ENCODE data around the gene OTOG. TPM values are rescaled to one million over a fixed set of nuclear protein-coding genes. Genes with fewer than 3 reads are reported as not detected.

Gene OTOG
- total and polyA plus RNA-seq, 2 donors (not counting 1 experiment from before 2014, with no cell fraction given): not detected

- Histone ChIP-seq H3K36me3 (replicated peaks in 1 of 2; ENCODE audit: control extremely low read depth in 1 of 2, control insufficient read depth in 1 of 2, extremely low read depth in 1 of 2, insufficient read depth in 2 of 2, low read length in 1 of 2) (no peaks in the 10 kb centered on the region), H3K9me3 (ENCODE audit: control extremely low read depth in 1 of 3, control insufficient read depth in 2 of 3, insufficient read depth in 1 of 3, low read length in 2 of 3) (peaks cover 0 to 3% (median 0%) of the 10 kb centered on the region in 3 donors), H4K20me1 (ENCODE audit: control insufficient read depth, insufficient read depth, low read length, poor library complexity, severe bottlenecking) (no peaks in the 10 kb centered on the region), H3K4me2 (replicated peaks; ENCODE audit: low read depth, low read length, poor library complexity, severe bottlenecking) (no peak overlapping the region), H2AFZ (ENCODE audit: insufficient read depth, low read depth, low read length, poor library complexity, severe bottlenecking) (no peak overlapping the region), H3K27ac (ENCODE audit: low read length in 2 of 2) (no peak overlapping the region), H3K4me1 (ENCODE audit: control insufficient read depth in 2 of 2, insufficient read depth in 2 of 2, low read length in 2 of 2) (no peaks in the 10 kb centered on the region), H3K9ac (ENCODE audit: low read length) (no peak overlapping the region), H3K4me3 (ENCODE audit: control extremely low read depth in 1 of 5, extremely low read depth in 1 of 5, insufficient read depth in 1 of 5, low read depth in 2 of 5, low read length in 4 of 5) (no peak overlapping the region), H3K79me2 (ENCODE audit: control insufficient read depth, insufficient read depth, low read length) (no peaks in the 10 kb centered on the region), H3K27me3 (replicated peaks in 1 of 4; ENCODE audit: control extremely low read depth in 1 of 4, control insufficient read depth in 3 of 4, insufficient read depth in 4 of 4, low read length in 3 of 4) (peaks cover 0 to 3% (median 0%) of the 10 kb centered on the region in 4 experiments)
- no peak overlapping the region for H3K4me3 Mint-ChIP-seq
- DNase-seq: no peak
- POLR2A ChIA-PET: no interaction called here
- no peak for ATAC-seq (ENCODE audit: low read depth)
- no peaks in the 10 kb centered on the region for H3K9me3 Mint-ChIP-seq (ENCODE audit: insufficient read depth)
- CTCF ChIA-PET: no interaction called here
- TF ChIP-seq EZH2 (IDR thresholded peaks at IDR 0.05; ENCODE audit: borderline replicate concordance, insufficient read depth, low read depth, low read length, poor library complexity, severe bottlenecking) (no peak), CTCF (IDR thresholded peaks at IDR 0.05) (no peak)
- intact Hi-C loops (cut with micrococcal nuclease): no loop called here
- H3K4me1 Mint-ChIP-seq: no peaks in the 10 kb centered on the region
- H3K27ac Mint-ChIP-seq: no peak overlapping the region
- WGBS (ENCODE audit: insufficient coverage): 70% methylated on average over 7 of the region's 8 CpGs
- peaks cover 23% of the 10 kb centered on the region for H3K27me3 Mint-ChIP-seq
Measured at GRCh38 chr11:17686231-17686980, 139.3 kb downstream of the OTOG start.

GRCh38 chr11:17687946-17688670 is 141.0 kb downstream of the OTOG start:
- no peak for TF ChIP-seq CTCF (IDR thresholded peaks at IDR 0.05)
- TF ChIP-seq EZH2 (IDR thresholded peaks at IDR 0.05; ENCODE audit: borderline replicate concordance, insufficient read depth, low read depth, low read length, poor library complexity, severe bottlenecking): no peak
- Histone ChIP-seq H3K9ac (ENCODE audit: low read length) (no peak overlapping the region), H4K20me1 (ENCODE audit: control insufficient read depth, insufficient read depth, low read length, poor library complexity, severe bottlenecking) (no peaks in the 10 kb centered on the region), H3K4me1 (ENCODE audit: control insufficient read depth in 2 of 2, insufficient read depth in 2 of 2, low read length in 2 of 2) (no peaks in the 10 kb centered on the region), H2AFZ (ENCODE audit: insufficient read depth, low read depth, low read length, poor library complexity, severe bottlenecking) (no peak overlapping the region), H3K36me3 (replicated peaks in 1 of 2; ENCODE audit: control extremely low read depth in 1 of 2, control insufficient read depth in 1 of 2, extremely low read depth in 1 of 2, insufficient read depth in 2 of 2, low read length in 1 of 2) (no peaks in the 10 kb centered on the region), H3K4me2 (replicated peaks; ENCODE audit: low read depth, low read length, poor library complexity, severe bottlenecking) (no peak overlapping the region), H3K27ac (ENCODE audit: low read length in 2 of 2) (no peak overlapping the region), H3K9me3 (ENCODE audit: control extremely low read depth in 1 of 3, control insufficient read depth in 2 of 3, insufficient read depth in 1 of 3, low read length in 2 of 3) (peaks cover 0 to 3% (median 0%) of the 10 kb centered on the region in 3 donors), H3K27me3 (replicated peaks in 1 of 4; ENCODE audit: control extremely low read depth in 1 of 4, control insufficient read depth in 3 of 4, insufficient read depth in 4 of 4, low read length in 3 of 4) (peaks cover 0 to 10% (median 5%) of the 10 kb centered on the region in 4 experiments), H3K79me2 (ENCODE audit: control insufficient read depth, insufficient read depth, low read length) (no peaks in the 10 kb centered on the region), H3K4me3 (ENCODE audit: control extremely low read depth in 1 of 5, extremely low read depth in 1 of 5, insufficient read depth in 1 of 5, low read depth in 2 of 5, low read length in 4 of 5) (no peak overlapping the region)
- Mint-ChIP-seq H3K4me1 (no peaks in the 10 kb centered on the region), H3K27me3 (peaks cover 21% of the 10 kb centered on the region), H3K9me3 (ENCODE audit: insufficient read depth) (no peaks in the 10 kb centered on the region), H3K4me3 (no peak overlapping the region), H3K27ac (no peak overlapping the region)
- 89% methylated on average over 10 of the region's 18 CpGs for WGBS (ENCODE audit: insufficient coverage)
- DNase-seq (no peak), ATAC-seq (ENCODE audit: low read depth) (no peak)
- intact Hi-C loops (cut with micrococcal nuclease): no loop called here
- ChIA-PET CTCF (no interaction called here), POLR2A (no interaction called here)
